Fibroblast of villous mesenchyme (primary cell): ENCODE data around the gene MUL1. TPM values are rescaled to one million over a fixed set of nuclear protein-coding genes. Genes with fewer than 3 reads are reported as not detected.

ENCODE experiments used
- DNase-seq: peaks from one replicate; pipeline ENCODE4 v3.0.0-alpha.2; 2010; ENCODE audit warnings: low read depth
- H3K4me3 ChIP-seq: 2 replicates; pipeline ENCODE4 v1.5.1; 2011; ENCODE audit warnings: low read depth, mild to moderate bottlenecking, low read length
- total RNA-seq: library from RNA; depleted of rRNA; stranded (reverse); fragments of >200 nt; gene quantifications from 2 replicates; pipeline ENCODE4 v1.2.3, GENCODE V29; 2012
- TF ChIP-seq, protein P1 (sequence below): IDR thresholded peaks from 2 replicates; pipeline ENCODE4 v1.5.1; 2012; ENCODE audit warnings: low read depth, mild to moderate bottlenecking, low read length; ENCODE audit not compliant: insufficient read depth

Gene MUL1
- total RNA-seq, 1 donor = 28.1 TPM

DNA sequence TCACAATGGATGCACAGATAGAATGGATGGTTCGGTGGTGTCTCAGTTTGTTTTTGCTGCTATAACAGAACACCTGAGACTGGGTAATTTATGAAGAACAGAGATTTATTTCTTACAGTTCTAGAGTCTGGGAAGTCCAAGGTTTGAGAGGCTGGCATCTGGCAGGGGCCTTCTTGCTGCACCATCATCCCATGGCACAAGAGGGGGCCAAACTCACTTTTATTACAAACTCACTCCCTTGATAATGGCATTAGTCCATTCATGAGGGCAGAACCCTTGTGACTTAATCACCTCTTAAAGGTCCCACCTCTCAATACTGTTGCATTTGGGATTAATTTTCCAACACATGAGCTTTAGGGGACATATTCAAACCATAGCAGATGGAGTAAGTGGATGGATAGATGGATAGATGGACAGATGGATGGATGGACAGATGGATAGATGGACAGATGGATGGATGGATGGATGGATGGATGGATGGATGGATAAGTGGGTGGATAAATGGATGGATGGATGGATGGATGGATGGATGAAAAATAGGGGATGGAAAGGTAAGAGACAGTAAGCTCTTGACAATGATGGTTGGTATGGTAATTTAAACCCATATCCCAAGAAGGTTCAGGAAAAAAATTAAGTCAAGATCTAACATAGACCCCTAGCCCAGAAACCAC is 38.4 kb downstream of the MUL1 start:
- no peak for DNase-seq
- no peak overlapping the region for H3K4me3 ChIP-seq
- TF ChIP-seq, protein P1, sequence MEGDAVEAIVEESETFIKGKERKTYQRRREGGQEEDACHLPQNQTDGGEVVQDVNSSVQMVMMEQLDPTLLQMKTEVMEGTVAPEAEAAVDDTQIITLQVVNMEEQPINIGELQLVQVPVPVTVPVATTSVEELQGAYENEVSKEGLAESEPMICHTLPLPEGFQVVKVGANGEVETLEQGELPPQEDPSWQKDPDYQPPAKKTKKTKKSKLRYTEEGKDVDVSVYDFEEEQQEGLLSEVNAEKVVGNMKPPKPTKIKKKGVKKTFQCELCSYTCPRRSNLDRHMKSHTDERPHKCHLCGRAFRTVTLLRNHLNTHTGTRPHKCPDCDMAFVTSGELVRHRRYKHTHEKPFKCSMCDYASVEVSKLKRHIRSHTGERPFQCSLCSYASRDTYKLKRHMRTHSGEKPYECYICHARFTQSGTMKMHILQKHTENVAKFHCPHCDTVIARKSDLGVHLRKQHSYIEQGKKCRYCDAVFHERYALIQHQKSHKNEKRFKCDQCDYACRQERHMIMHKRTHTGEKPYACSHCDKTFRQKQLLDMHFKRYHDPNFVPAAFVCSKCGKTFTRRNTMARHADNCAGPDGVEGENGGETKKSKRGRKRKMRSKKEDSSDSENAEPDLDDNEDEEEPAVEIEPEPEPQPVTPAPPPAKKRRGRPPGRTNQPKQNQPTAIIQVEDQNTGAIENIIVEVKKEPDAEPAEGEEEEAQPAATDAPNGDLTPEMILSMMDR = peak; percentile 30

DNA sequence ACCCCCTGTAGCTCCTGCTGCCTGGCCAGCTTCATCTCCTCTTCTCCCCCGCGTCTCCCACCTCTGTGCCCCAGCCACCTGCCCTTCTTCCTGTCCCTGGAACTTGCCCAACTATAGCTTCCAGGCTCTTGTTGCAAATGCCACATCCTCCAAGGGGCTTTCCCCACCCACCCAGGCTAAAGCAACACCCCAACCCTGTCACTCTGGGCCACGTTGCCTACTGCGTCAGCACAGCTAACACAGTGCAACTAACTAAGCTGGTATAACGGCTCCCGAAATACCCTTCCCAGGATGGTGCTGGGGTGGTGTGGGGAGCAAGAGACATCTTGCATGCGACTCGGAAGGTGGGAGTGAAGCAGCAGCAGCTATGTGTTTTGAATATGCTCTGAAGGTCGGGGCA is 41.7 kb downstream of the MUL1 start:
- TF ChIP-seq, protein P1 = no peak
- no peak for DNase-seq
- no peak overlapping the region for H3K4me3 ChIP-seq

DNA sequence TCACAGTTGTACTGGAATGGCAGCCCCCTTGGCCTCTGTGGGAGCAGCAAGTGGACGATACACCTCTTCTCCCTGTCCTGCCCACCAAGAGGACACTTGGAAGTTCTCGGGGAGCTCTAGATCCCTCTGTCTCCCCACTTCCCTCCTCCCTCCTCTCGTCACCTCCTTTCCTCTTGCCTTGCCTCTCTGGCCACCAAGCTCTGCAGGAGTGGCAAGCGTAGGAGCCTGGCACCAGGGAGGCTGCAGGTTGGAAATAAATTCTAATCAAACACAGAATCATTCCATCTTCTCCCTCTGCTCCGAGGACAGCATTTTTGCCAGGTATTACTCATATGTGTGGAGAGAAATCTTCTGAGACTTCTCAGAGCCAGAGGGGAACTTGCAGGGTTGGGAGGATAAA is 42.8 kb downstream of the MUL1 start:
- TF ChIP-seq, protein P1 = no peak
- no peak for DNase-seq
- H3K4me3 ChIP-seq = no peak overlapping the region

DNA sequence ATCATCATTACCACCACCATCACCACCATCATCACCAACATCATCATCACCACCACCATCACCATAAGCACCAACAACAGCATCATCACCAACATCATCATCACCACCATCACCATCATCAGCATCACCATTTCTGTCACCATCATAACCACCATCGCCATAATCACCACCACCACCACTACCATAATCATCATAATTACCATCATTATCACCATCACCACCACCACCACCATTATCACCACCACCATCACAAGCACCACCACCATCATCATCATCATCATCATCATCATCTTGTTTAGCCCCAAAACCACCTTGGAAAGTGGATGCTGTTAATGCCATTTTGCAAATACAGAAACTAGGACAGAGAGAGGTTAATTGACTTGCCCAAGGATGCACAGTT is 44.4 kb downstream of the MUL1 start:
- TF ChIP-seq, protein P1 = no peak
- no peak overlapping the region for H3K4me3 ChIP-seq
- no peak for DNase-seq

DNA sequence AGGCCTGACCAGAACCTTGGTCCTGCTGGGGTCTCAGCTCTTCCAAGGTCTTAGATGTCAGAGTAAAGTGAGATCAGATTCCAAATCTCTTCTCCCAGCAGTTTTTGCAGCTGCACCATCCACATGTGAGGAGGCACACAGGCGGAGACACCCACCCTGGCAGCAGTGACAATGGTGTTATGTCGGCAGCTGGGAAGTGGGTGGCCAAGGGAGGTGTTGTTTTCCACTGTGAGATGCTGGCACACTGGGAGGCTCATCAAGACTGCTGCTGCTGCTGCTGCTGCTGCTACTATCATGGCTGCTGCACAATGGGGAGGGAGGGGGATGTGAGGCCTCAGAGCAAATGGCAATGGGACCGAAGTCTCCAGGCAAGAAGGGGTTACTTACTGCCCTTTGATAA is 45.6 kb downstream of the MUL1 start:
- no peak for DNase-seq
- no peak overlapping the region for H3K4me3 ChIP-seq
- TF ChIP-seq, protein P1 = no peak

DNA sequence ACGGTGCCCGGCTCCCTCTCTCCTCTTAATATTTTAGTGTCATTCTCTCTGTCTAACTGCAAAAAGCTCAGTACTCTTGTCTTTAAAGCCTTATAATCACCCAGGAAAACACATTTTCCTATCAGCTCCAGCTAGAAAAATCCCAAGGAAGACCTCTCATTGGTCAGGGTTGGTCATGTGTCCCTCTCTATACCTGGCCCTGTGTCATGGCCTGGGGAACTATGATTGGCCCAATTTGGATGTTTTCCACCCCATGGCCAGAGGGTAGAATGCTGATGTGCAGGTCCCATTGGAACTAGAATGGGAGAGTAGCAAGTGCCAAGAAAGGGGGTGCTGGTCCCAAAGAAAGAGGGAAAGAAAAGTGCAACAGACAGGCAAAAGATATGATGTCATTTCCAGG is 49.2 kb downstream of the MUL1 start:
- H3K4me3 ChIP-seq = no peak overlapping the region
- TF ChIP-seq, protein P1 = no peak
- no peak for DNase-seq

DNA sequence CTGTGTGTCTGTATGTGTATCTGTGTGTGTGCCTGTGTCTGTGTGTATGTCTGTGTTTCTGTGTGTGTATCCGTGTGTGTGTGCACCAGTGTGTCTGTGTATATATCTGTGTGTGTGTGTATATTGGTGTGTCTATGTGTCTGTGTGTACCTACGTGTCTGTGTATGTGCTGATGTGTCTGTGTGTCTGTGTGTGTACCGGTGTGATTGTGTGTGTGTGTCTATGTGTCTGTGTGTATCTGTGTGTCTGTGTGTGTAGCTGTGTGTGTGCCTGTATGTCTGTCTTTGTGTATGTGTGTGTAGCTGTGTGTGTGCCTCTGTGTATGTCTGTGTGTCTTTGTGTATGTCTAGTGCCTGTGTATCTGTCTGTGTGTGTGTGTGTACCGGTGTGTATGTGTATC is 53.9 kb downstream of the MUL1 start:
- no peak for DNase-seq
- TF ChIP-seq, protein P1 = no peak
- no peak overlapping the region for H3K4me3 ChIP-seq
